Neural cell (in vitro differentiated cells): ENCODE results near the gene TMEM135. TPM values are rescaled to one million over a fixed set of nuclear protein-coding genes. Genes with fewer than 3 reads are reported as not detected.

Experiments
- H2AFZ ChIP-seq: fragments of 200-600, 300-800 bp; sonication (generic), shearing (Covaris generic); 2 replicates; pipeline ENCODE4 v1.6.0; 2014; ENCODE audit warnings: low read depth, mild to moderate bottlenecking, antibody characterized with exemption, low read length, moderate library complexity
- H3F3A ChIP-seq: fragments of 200-600 bp; shearing (Covaris generic); 2 replicates; pipeline ENCODE4 v1.6.1; 2016; ENCODE audit warnings: mild to moderate bottlenecking, moderate library complexity, mixed read lengths, antibody characterized with exemption, low read length; ENCODE audit not compliant: insufficient read depth, poor library complexity, severe bottlenecking
- H3K27ac ChIP-seq: fragments of 200-600, 300-800 bp; sonication (generic), shearing (Covaris generic); 2 replicates; pipeline ENCODE4 v1.5.1; 2014; ENCODE audit warnings: mild to moderate bottlenecking, low read length, moderate library complexity
- H3K27me3 ChIP-seq: fragments of 300-800, 200-600 bp; sonication (generic), shearing (Covaris generic); 2 replicates; pipeline ENCODE4 v1.6.0; 2014; ENCODE audit warnings: mild to moderate bottlenecking, low read depth, low read length, moderate library complexity; ENCODE audit not compliant: insufficient read depth
- H3K36me3 ChIP-seq: fragments of 300-800, 200-600 bp; sonication (generic), shearing (Covaris generic); 2 replicates; pipeline ENCODE4 v1.5.1; 2014; ENCODE audit warnings: mild to moderate bottlenecking, antibody characterized with exemption, low read length, moderate library complexity; ENCODE audit not compliant: insufficient read depth
- H3K4me2 ChIP-seq: fragments of 300-800, 200-600 bp; sonication (generic), shearing (Covaris generic); 2 replicates; pipeline ENCODE4 v1.6.0; 2014; ENCODE audit warnings: mild to moderate bottlenecking, low read length
- H3K4me3 ChIP-seq: fragments of 300-800, 200-600 bp; sonication (generic), shearing (Covaris generic); 2 replicates; pipeline ENCODE4 v1.5.1; 2014; ENCODE audit warnings: mild to moderate bottlenecking, low read length, moderate library complexity
- H3K79me2 ChIP-seq: fragments of 200-600 bp; shearing (Covaris generic); replicated peaks from 2 replicates; pipeline ENCODE4 v1.6.0; 2014; ENCODE audit warnings: mild to moderate bottlenecking, low read length, moderate library complexity; ENCODE audit not compliant: insufficient read depth
- H3K9ac ChIP-seq: fragments of 300-800, 200-600 bp; sonication (generic), shearing (Covaris generic); 2 replicates; pipeline ENCODE4 v1.6.1; 2016; ENCODE audit warnings: mild to moderate bottlenecking, low read length, mixed read lengths
- H3K9me2 ChIP-seq: fragments of 200-600 bp; shearing (Covaris generic); 2 replicates; pipeline ENCODE4 v1.6.1; 2016; ENCODE audit warnings: mild to moderate bottlenecking, low read length, mixed read lengths; ENCODE audit not compliant: insufficient read depth
- H3K9me3 ChIP-seq: fragments of 200-600, 300-800 bp; sonication (generic), shearing (Covaris generic); 2 replicates; pipeline ENCODE4 v1.6.1; 2016; ENCODE audit warnings: mild to moderate bottlenecking, mixed run types, low read length, moderate library complexity, mixed read lengths
- H4K20me1 ChIP-seq: fragments of 200-600 bp; shearing (Covaris generic); 2 replicates; pipeline ENCODE4 v1.6.1; 2016; ENCODE audit warnings: mild to moderate bottlenecking, mixed run types; ENCODE audit not compliant: insufficient read depth
- EP300 ChIP-seq: fragments of 450-650 bp; conservative IDR thresholded peaks from 2 replicates; pipeline ENCODE4 v1.6.1; 2014; ENCODE audit warnings: antibody characterized with exemption, mild to moderate bottlenecking, moderate library complexity; ENCODE audit not compliant: poor library complexity, severe bottlenecking
- EZH2 ChIP-seq: fragments of 200-600, 300-800 bp; shearing (Covaris generic), sonication (generic); IDR thresholded peaks from 2 replicates; pipeline ENCODE4 v1.6.1; 2014; ENCODE audit warnings: antibody characterized with exemption, low read length, borderline replicate concordance, mild to moderate bottlenecking; ENCODE audit not compliant: insufficient read depth, poor library complexity, severe bottlenecking
- MXI1 ChIP-seq: fragments of 450-650 bp; conservative IDR thresholded peaks from 2 replicates; pipeline ENCODE4 v1.6.1; 2014; ENCODE audit warnings: antibody characterized with exemption, mild to moderate bottlenecking; ENCODE audit not compliant: poor library complexity, severe bottlenecking
- POLR2AphosphoS5 ChIP-seq: IDR thresholded peaks from 2 replicates; pipeline ENCODE4 v1.6.1; 2012
- RAD21 ChIP-seq: fragments of 450-650 bp; conservative IDR thresholded peaks from 2 replicates; pipeline ENCODE4 v1.6.1; 2014; ENCODE audit warnings: antibody characterized with exemption, mild to moderate bottlenecking, moderate library complexity
- SMC3 ChIP-seq: fragments of 450-650 bp; conservative IDR thresholded peaks from 2 replicates; pipeline ENCODE4 v1.6.1; 2014; ENCODE audit warnings: antibody characterized with exemption, mild to moderate bottlenecking, moderate library complexity; ENCODE audit not compliant: poor library complexity
- TAF1 ChIP-seq: IDR thresholded peaks from 2 replicates; pipeline ENCODE4 v1.6.1; 2012; ENCODE audit warnings: low read depth
- polyA plus RNA-seq: library from polyadenylated mRNA; depleted of rRNA; stranded (reverse); fragments of >200 nt; gene quantifications from 2 replicates; pipeline ENCODE4 v1.2.3, GENCODE V29; 2014
- TF ChIP-seq, protein P1 (sequence below): IDR thresholded peaks from 2 replicates; pipeline ENCODE4 v1.6.1; 2012; ENCODE audit warnings: borderline replicate concordance
- TF ChIP-seq, protein P2 (sequence below): fragments of 450-650 bp; IDR thresholded peaks from 2 replicates; pipeline ENCODE4 v1.5.1; 2014; ENCODE audit warnings: antibody characterized with exemption, mild to moderate bottlenecking, moderate library complexity; ENCODE audit not compliant: poor library complexity, severe bottlenecking

TMEM135 gene
- polyA plus RNA-seq, 1 donor from 2014 or later, result 15.6 TPM

- no peak overlapping the region for H2AFZ ChIP-seq
- no peaks in the 10 kb centered on the region for H3K9me2 ChIP-seq
- TF ChIP-seq, protein P1, sequence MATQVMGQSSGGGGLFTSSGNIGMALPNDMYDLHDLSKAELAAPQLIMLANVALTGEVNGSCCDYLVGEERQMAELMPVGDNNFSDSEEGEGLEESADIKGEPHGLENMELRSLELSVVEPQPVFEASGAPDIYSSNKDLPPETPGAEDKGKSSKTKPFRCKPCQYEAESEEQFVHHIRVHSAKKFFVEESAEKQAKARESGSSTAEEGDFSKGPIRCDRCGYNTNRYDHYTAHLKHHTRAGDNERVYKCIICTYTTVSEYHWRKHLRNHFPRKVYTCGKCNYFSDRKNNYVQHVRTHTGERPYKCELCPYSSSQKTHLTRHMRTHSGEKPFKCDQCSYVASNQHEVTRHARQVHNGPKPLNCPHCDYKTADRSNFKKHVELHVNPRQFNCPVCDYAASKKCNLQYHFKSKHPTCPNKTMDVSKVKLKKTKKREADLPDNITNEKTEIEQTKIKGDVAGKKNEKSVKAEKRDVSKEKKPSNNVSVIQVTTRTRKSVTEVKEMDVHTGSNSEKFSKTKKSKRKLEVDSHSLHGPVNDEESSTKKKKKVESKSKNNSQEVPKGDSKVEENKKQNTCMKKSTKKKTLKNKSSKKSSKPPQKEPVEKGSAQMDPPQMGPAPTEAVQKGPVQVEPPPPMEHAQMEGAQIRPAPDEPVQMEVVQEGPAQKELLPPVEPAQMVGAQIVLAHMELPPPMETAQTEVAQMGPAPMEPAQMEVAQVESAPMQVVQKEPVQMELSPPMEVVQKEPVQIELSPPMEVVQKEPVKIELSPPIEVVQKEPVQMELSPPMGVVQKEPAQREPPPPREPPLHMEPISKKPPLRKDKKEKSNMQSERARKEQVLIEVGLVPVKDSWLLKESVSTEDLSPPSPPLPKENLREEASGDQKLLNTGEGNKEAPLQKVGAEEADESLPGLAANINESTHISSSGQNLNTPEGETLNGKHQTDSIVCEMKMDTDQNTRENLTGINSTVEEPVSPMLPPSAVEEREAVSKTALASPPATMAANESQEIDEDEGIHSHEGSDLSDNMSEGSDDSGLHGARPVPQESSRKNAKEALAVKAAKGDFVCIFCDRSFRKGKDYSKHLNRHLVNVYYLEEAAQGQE, result no peak
- TF ChIP-seq SMC3 (no peak), EP300 (no peak), TAF1 (no peak), MXI1 (no peak), EZH2 (no peak), RAD21 (no peak)
- TF ChIP-seq, protein P2, sequence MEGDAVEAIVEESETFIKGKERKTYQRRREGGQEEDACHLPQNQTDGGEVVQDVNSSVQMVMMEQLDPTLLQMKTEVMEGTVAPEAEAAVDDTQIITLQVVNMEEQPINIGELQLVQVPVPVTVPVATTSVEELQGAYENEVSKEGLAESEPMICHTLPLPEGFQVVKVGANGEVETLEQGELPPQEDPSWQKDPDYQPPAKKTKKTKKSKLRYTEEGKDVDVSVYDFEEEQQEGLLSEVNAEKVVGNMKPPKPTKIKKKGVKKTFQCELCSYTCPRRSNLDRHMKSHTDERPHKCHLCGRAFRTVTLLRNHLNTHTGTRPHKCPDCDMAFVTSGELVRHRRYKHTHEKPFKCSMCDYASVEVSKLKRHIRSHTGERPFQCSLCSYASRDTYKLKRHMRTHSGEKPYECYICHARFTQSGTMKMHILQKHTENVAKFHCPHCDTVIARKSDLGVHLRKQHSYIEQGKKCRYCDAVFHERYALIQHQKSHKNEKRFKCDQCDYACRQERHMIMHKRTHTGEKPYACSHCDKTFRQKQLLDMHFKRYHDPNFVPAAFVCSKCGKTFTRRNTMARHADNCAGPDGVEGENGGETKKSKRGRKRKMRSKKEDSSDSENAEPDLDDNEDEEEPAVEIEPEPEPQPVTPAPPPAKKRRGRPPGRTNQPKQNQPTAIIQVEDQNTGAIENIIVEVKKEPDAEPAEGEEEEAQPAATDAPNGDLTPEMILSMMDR, result no peak
- no peaks in the 10 kb centered on the region for H3K9me3 ChIP-seq
- H3K9ac ChIP-seq, result no peak overlapping the region
- no peaks in the 10 kb centered on the region for H3K27me3 ChIP-seq
- no peaks in the 10 kb centered on the region for H3K79me2 ChIP-seq
- H3K4me3 ChIP-seq, result no peak overlapping the region
- H3F3A ChIP-seq, result no peaks in the 10 kb centered on the region
- H3K27ac ChIP-seq, result no peak overlapping the region
- no peaks in the 10 kb centered on the region for H4K20me1 ChIP-seq
- no peak overlapping the region for H3K4me2 ChIP-seq
- H3K36me3 ChIP-seq, result peaks cover 3% of the 10 kb centered on the region
Measured at GRCh38 chr11:87092159-87092558, 54.4 kb downstream of the TMEM135 start.

DNA sequence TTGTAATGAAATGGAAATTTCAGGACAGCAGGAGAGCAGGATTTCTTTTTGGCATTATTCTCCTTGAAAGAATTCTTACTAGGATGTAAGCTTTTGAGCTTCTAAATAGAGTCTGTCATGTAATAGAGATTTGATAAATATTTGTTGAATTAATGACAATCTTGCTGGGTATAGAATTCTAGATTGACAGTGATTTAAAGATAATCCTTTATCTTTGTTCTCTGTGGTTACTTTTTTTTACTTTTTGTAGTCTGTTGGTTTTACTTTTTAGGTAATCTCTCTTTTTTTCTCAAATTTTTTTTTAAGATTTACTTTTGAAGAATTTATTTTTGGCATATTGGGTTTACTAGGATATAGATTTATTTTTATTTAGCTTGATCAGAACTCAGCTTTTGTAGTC, 54.8 kb downstream of the TMEM135 start:
- Histone ChIP-seq H3K79me2 (no peaks in the 10 kb centered on the region), H3K27ac (no peak overlapping the region), H3F3A (no peaks in the 10 kb centered on the region), H3K9me2 (no peaks in the 10 kb centered on the region), H3K9me3 (no peaks in the 10 kb centered on the region), H3K27me3 (no peaks in the 10 kb centered on the region), H2AFZ (no peak overlapping the region), H3K9ac (no peak overlapping the region), H3K4me3 (no peak overlapping the region), H3K36me3 (peaks cover 3% of the 10 kb centered on the region), H4K20me1 (no peaks in the 10 kb centered on the region), H3K4me2 (no peak overlapping the region)
- no peak for TF ChIP-seq RAD21
- TF ChIP-seq, protein P1, result no peak
- TF ChIP-seq POLR2AphosphoS5, result no peak
